WTC11 (cell line): ENCODE results near the gene SLIT3. TPM values are rescaled to one million over a fixed set of nuclear protein-coding genes. Genes with fewer than 3 reads are reported as not detected.

Source experiments
- ATAC-seq: fragments of 200-7000 bp; cut with Tn5 transposase; 2 replicates; pipeline ENCODE4 v1.10.0; 2021; ENCODE audit warnings: mild to moderate bottlenecking, moderate library complexity
- CTCF ChIA-PET: fragments of 300-600 bp; sonication (Branson Sonifier 250); formaldehyde crosslinking; loops from one replicate; lab custom pipeline; 2021; ENCODE audit warnings: antibody characterized with exemption; lab: Charles Lee
- POLR2A ChIA-PET: fragments of 350-600 bp; sonication (Branson Sonifier 250); formaldehyde crosslinking; loops from one replicate; lab custom pipeline; 2021; ENCODE audit warnings: antibody characterized with exemption; lab: Charles Lee
- DNase-seq: peaks from one replicate; pipeline ENCODE4 v3.0.0; 2021; ENCODE audit warnings: low spot score
- H3K27ac Mint-ChIP-seq: 2 replicates; pipeline ENCODE4 v1.8.0; 2021; ENCODE audit warnings: mixed read lengths
- H3K27me3 Mint-ChIP-seq: 2 replicates; pipeline ENCODE4 v1.8.0; 2021; ENCODE audit warnings: low read depth, mild to moderate bottlenecking, moderate library complexity, mixed read lengths
- H3K36me3 Mint-ChIP-seq: 2 replicates; pipeline ENCODE4 v1.8.0; 2021; ENCODE audit warnings: mixed read lengths
- H3K4me1 Mint-ChIP-seq: 2 replicates; pipeline ENCODE4 v1.8.0; 2022; ENCODE audit warnings: mixed read lengths
- H3K4me3 Mint-ChIP-seq: 2 replicates; pipeline ENCODE4 v1.8.0; 2021; ENCODE audit warnings: mild to moderate bottlenecking, moderate library complexity, mixed read lengths
- H3K9me3 Mint-ChIP-seq: 2 replicates; pipeline ENCODE4 v1.8.0; 2021; ENCODE audit warnings: mixed read lengths
- ELF4 ChIP-seq: sonication (generic); formaldehyde crosslinking; IDR thresholded peaks from 2 replicates; pipeline ENCODE4 v1.8.1; 2022; ENCODE audit warnings: low read depth, mild to moderate bottlenecking, moderate library complexity, missing genetic modification reagents
- FOXK1 ChIP-seq: sonication (generic); formaldehyde crosslinking; IDR thresholded peaks from 2 replicates; pipeline ENCODE4 v1.8.0; 2022; ENCODE audit warnings: mild to moderate bottlenecking, moderate library complexity, missing genetic modification reagents
- GABPB1 ChIP-seq: sonication (generic); formaldehyde crosslinking; IDR thresholded peaks from 2 replicates; pipeline ENCODE4 v1.8.1; 2023; ENCODE audit warnings: mild to moderate bottlenecking, missing genetic modification reagents
- MXD4 ChIP-seq: fragments of 250-450 bp; sonication (Bioruptor Pico); IDR thresholded peaks from 2 replicates; pipeline ENCODE4 v1.8.0; 2021; ENCODE audit warnings: mild to moderate bottlenecking, moderate library complexity, borderline replicate concordance
- NR2C2 ChIP-seq: sonication (generic); formaldehyde crosslinking; IDR thresholded peaks from 2 replicates; pipeline ENCODE4 v1.8.0; 2022; ENCODE audit warnings: mild to moderate bottlenecking, missing genetic modification reagents
- RORB ChIP-seq: fragments of 250-450 bp; sonication (Bioruptor Pico); IDR thresholded peaks from 2 replicates; pipeline ENCODE4 v1.9.0; 2021; ENCODE audit warnings: mild to moderate bottlenecking
- ZNF138 ChIP-seq: sonication (generic); formaldehyde crosslinking; conservative IDR thresholded peaks from 2 replicates; pipeline ENCODE4 v1.8.1; 2022; ENCODE audit warnings: mild to moderate bottlenecking, moderate library complexity, missing genetic modification reagents
- ZNF219 ChIP-seq: sonication (generic); formaldehyde crosslinking; IDR thresholded peaks from 2 replicates; pipeline ENCODE4 v1.8.0; 2023; ENCODE audit warnings: missing genetic modification reagents, mild to moderate bottlenecking, borderline replicate concordance
- ZNF396 ChIP-seq: fragments of 250-450 bp; sonication (Bioruptor Pico); IDR thresholded peaks from 2 replicates; pipeline ENCODE4 v1.8.0; 2021; ENCODE audit warnings: mild to moderate bottlenecking, moderate library complexity, borderline replicate concordance
- total RNA-seq: library from RNA; stranded (reverse); gene quantifications from 3 replicates; pipeline ENCODE4 v1.2.3, GENCODE V29; 2021
- TF ChIP-seq, protein P1 (sequence below): sonication (generic); formaldehyde crosslinking; conservative IDR thresholded peaks from 2 replicates; pipeline ENCODE4 v1.8.1; 2023; ENCODE audit warnings: mild to moderate bottlenecking, low read depth, missing genetic modification reagents, moderate library complexity
- TF ChIP-seq, protein P2 (sequence below): sonication (generic); formaldehyde crosslinking; IDR thresholded peaks from 2 replicates; pipeline ENCODE4 v1.8.1; 2023; ENCODE audit warnings: mild to moderate bottlenecking, missing genetic modification reagents
- TF ChIP-seq, protein P3 (sequence below): fragments of 250-450 bp; sonication (Bioruptor Pico); IDR thresholded peaks from 2 replicates; pipeline ENCODE4 v2.1.2; 2022; ENCODE audit warnings: mild to moderate bottlenecking, moderate library complexity
- TF ChIP-seq, protein P4 (sequence below): sonication (generic); formaldehyde crosslinking; IDR thresholded peaks from 2 replicates; pipeline ENCODE4 v1.8.0; 2022; ENCODE audit warnings: mild to moderate bottlenecking, missing genetic modification reagents
- TF ChIP-seq, protein P5 (sequence below): fragments of 250-450 bp; sonication (Bioruptor Pico); IDR thresholded peaks from 2 replicates; pipeline ENCODE4 v1.9.0; 2021; ENCODE audit warnings: mild to moderate bottlenecking
- TF ChIP-seq, protein P6 (sequence below): fragments of 250-450 bp; sonication (Bioruptor Pico); conservative IDR thresholded peaks from 2 replicates; pipeline ENCODE4 v1.9.0; 2021; ENCODE audit warnings: mild to moderate bottlenecking
- TF ChIP-seq, protein P7 (sequence below): sonication (generic); formaldehyde crosslinking; IDR thresholded peaks from 2 replicates; pipeline ENCODE4 v1.8.1; 2022; ENCODE audit warnings: low read depth, mild to moderate bottlenecking, moderate library complexity, missing genetic modification reagents, borderline replicate concordance
- TF ChIP-seq, protein P8 (sequence below): sonication (generic); formaldehyde crosslinking; IDR thresholded peaks from 2 replicates; pipeline ENCODE4 v1.8.0; 2022; ENCODE audit warnings: mild to moderate bottlenecking, missing genetic modification reagents

SLIT3 gene
- total RNA-seq, 1 experiment from 2014 or later = 1.9 TPM

DNA sequence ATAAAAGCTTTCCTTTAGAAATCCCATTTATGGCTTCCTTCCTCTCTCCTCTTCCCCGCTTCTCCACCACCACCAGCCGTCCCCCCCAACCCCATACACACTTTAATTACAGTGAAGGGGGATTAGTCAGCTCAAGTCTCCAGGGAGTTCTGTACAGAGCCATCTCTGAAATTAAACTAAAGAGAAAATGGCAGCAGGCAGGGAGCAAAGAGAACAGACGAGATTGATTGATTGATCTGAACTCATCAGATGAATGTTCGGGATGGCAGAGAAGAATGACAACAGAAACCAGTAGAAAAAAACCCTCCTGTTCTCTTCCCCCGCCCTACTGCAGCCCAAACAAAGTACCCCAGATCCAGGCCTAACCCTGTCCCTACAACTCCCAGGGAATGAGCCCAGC lies 480.1 kb downstream of the SLIT3 start (continued):
- TF ChIP-seq, protein P1, sequence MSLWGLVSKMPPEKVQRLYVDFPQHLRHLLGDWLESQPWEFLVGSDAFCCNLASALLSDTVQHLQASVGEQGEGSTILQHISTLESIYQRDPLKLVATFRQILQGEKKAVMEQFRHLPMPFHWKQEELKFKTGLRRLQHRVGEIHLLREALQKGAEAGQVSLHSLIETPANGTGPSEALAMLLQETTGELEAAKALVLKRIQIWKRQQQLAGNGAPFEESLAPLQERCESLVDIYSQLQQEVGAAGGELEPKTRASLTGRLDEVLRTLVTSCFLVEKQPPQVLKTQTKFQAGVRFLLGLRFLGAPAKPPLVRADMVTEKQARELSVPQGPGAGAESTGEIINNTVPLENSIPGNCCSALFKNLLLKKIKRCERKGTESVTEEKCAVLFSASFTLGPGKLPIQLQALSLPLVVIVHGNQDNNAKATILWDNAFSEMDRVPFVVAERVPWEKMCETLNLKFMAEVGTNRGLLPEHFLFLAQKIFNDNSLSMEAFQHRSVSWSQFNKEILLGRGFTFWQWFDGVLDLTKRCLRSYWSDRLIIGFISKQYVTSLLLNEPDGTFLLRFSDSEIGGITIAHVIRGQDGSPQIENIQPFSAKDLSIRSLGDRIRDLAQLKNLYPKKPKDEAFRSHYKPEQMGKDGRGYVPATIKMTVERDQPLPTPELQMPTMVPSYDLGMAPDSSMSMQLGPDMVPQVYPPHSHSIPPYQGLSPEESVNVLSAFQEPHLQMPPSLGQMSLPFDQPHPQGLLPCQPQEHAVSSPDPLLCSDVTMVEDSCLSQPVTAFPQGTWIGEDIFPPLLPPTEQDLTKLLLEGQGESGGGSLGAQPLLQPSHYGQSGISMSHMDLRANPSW (CRISPR knock-in tag) = no peak
- TF ChIP-seq, protein P2, sequence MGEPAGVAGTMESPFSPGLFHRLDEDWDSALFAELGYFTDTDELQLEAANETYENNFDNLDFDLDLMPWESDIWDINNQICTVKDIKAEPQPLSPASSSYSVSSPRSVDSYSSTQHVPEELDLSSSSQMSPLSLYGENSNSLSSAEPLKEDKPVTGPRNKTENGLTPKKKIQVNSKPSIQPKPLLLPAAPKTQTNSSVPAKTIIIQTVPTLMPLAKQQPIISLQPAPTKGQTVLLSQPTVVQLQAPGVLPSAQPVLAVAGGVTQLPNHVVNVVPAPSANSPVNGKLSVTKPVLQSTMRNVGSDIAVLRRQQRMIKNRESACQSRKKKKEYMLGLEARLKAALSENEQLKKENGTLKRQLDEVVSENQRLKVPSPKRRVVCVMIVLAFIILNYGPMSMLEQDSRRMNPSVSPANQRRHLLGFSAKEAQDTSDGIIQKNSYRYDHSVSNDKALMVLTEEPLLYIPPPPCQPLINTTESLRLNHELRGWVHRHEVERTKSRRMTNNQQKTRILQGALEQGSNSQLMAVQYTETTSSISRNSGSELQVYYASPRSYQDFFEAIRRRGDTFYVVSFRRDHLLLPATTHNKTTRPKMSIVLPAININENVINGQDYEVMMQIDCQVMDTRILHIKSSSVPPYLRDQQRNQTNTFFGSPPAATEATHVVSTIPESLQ (CRISPR knock-in tag) = no peak
- TF ChIP-seq, protein P3, sequence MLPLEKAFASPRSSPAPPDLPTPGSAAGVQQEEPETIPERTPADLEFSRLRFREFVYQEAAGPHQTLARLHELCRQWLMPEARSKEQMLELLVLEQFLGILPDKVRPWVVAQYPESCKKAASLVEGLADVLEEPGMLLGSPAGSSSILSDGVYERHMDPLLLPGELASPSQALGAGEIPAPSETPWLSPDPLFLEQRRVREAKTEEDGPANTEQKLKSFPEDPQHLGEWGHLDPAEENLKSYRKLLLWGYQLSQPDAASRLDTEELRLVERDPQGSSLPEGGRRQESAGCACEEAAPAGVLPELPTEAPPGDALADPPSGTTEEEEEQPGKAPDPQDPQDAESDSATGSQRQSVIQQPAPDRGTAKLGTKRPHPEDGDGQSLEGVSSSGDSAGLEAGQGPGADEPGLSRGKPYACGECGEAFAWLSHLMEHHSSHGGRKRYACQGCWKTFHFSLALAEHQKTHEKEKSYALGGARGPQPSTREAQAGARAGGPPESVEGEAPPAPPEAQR (CRISPR knock-in tag) = no peak
- TF ChIP-seq, protein P4, sequence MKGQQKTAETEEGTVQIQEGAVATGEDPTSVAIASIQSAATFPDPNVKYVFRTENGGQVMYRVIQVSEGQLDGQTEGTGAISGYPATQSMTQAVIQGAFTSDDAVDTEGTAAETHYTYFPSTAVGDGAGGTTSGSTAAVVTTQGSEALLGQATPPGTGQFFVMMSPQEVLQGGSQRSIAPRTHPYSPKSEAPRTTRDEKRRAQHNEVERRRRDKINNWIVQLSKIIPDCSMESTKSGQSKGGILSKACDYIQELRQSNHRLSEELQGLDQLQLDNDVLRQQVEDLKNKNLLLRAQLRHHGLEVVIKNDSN = no peak
- TF ChIP-seq, protein P5, sequence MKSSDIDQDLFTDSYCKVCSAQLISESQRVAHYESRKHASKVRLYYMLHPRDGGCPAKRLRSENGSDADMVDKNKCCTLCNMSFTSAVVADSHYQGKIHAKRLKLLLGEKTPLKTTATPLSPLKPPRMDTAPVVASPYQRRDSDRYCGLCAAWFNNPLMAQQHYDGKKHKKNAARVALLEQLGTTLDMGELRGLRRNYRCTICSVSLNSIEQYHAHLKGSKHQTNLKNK (CRISPR knock-in tag) = no peak
- no peak for TF ChIP-seq ZNF138 (CRISPR knock-in tag)

DNA sequence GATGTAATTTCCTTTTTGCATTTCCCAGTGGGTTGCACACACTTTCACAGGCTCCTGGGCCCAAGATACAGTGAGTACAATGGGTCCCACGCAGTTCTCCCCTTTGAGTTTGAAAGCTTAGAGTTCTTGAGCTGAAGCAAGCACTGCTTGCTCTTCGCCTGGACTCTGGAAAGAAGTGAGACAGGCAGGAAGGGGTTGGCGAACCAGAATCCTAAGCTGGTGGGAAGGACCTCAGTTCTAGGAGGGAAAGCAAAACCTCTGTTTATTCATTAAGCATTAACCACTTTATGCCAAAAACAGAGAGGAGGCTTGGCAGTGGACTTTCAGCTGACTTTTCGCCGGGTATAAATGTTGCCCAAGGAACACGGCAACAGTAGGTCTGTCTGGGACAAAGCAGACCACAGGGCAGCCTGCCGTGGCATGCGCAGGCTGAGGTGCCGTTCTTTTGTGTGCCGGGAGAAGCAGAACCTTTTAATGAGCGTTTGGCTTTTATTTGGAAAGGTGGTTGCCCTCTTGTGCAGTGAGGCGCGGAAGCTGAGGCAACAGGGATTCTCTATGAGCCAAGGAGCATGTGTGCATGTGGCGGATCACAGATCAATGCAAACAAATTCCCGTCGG lies 481.8 kb downstream of the SLIT3 start:
- no peaks in the 10 kb centered on the region for H3K9me3 Mint-ChIP-seq
- no peak for ATAC-seq
- CTCF ChIA-PET = interaction anchor here (1.8 kb wide), 1 partner anchor 71 kb away, joined by 3 read pairs; no protein-coding TSS in a partner anchor
- no peaks in the 10 kb centered on the region for H3K36me3 Mint-ChIP-seq
- TF ChIP-seq, protein P6, sequence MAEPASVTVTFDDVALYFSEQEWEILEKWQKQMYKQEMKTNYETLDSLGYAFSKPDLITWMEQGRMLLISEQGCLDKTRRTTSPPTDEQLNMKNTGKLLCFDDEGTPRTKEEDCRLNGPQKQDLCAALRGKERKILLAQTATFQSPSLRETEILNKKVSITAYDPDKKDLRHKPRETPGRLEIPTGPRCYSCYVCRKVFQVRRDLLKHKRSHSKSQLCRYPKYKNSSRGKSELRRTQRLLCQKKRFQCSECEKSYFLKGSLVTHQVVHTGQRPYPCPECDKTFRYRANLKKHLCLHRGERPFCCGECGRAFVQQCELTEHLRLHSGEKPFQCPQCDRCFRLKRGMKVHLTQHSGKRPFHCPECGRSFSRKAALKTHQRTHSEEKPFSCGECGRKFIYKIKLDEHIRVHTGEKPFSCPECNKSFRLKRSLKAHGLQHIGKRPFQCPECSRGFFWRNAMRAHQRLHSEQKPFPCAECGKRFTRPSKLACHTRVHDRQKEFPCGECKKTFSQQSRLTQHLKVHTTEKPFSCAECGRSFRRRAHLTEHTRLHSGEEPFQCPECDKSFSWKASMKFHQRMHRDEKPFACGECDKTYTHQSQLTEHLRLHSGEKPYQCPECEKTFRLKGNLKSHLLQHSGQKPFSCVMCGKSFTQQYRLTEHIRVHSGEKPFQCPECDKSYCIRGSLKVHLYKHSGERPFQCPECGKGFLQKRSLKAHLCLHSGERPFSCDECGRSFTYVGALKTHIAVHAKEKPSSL (CRISPR knock-in tag) = no peak
- TF ChIP-seq, protein P7, sequence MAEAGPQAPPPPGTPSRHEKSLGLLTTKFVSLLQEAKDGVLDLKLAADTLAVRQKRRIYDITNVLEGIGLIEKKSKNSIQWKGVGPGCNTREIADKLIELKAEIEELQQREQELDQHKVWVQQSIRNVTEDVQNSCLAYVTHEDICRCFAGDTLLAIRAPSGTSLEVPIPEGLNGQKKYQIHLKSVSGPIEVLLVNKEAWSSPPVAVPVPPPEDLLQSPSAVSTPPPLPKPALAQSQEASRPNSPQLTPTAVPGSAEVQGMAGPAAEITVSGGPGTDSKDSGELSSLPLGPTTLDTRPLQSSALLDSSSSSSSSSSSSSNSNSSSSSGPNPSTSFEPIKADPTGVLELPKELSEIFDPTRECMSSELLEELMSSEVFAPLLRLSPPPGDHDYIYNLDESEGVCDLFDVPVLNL (CRISPR knock-in tag) = no peak
- TF ChIP-seq RORB (CRISPR knock-in tag) = no peak
- TF ChIP-seq ELF4 (CRISPR knock-in tag) = no peak
- no peak for TF ChIP-seq MXD4 (CRISPR knock-in tag)
- TF ChIP-seq GABPB1 (CRISPR knock-in tag) = no peak
- no peak for TF ChIP-seq NR2C2 (CRISPR knock-in tag)
- TF ChIP-seq ZNF219 (CRISPR knock-in tag) = no peak
- TF ChIP-seq, protein P8, sequence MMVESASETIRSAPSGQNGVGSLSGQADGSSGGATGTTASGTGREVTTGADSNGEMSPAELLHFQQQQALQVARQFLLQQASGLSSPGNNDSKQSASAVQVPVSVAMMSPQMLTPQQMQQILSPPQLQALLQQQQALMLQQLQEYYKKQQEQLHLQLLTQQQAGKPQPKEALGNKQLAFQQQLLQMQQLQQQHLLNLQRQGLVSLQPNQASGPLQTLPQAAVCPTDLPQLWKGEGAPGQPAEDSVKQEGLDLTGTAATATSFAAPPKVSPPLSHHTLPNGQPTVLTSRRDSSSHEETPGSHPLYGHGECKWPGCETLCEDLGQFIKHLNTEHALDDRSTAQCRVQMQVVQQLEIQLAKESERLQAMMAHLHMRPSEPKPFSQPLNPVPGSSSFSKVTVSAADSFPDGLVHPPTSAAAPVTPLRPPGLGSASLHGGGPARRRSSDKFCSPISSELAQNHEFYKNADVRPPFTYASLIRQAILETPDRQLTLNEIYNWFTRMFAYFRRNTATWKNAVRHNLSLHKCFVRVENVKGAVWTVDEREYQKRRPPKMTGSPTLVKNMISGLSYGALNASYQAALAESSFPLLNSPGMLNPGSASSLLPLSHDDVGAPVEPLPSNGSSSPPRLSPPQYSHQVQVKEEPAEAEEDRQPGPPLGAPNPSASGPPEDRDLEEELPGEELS (CRISPR knock-in tag) = no peak
- no peak for TF ChIP-seq FOXK1 (CRISPR knock-in tag)
- TF ChIP-seq ZNF396 (CRISPR knock-in tag) = no peak
- H3K27me3 Mint-ChIP-seq = peaks cover 12% of the 10 kb centered on the region
- no peak for DNase-seq
- peaks cover 11% of the 10 kb centered on the region for H3K4me1 Mint-ChIP-seq
- no peak overlapping the region for H3K4me3 Mint-ChIP-seq
- POLR2A ChIA-PET = interaction anchor here (0.6 kb wide), 2 partner anchors 125 to 1216 kb away, joined by 3 read pairs; no protein-coding TSS in a partner anchor
- no peak overlapping the region for H3K27ac Mint-ChIP-seq
